ENCODE data around the gene S100PBP.

The S100PBP gene

DNA sequence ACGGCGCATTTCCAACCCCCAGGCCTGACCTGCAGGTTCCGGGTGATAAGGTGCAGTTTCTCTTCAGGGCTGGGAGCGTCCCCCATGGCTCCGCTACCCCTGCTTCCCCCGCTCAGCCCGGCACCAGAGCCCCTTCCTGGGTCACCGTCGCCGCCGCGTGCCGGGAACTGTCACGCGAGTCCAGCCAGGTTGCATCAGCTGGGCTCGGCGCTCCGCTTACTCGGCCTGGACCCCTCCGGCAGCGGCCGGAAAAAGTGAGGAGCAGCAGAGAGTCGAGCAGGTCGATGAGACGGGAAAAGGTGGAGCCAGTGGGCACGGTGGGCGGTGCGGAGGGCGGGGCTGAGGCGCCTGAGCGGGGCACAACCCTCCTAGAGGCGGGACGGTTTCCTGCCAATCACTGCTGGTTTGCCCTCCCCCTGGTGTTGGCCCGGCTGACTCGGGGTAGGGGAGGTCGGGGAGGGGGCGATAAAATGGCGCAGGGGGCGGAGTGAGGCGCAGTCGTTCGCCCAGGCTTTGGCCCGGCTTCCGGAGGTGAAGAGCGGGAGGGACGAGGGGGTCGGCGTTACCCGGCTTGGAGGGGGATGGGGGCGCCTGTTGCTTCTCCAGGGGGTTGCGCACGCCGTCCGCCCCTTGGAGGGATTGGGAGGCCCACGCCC, at the start of gene S100PBP, which contains the start of gene YARS1:
Gene S100PBP (plus strand): TSS at position 495 of the 656 bp plus-strand sequence. CDS start 8,447 bp downstream, outside the sequence.
Gene YARS1 (minus strand): TSS at position 200 of the 656 bp plus-strand sequence. CDS start 114 bp downstream, at position 86.
- H3K27ac Mint-ChIP-seq = peak within 1 kb of the TSS; percentile 98
- H3K27me3 Mint-ChIP-seq = no peaks in the 10 kb centered on the region
- H3K4me3 Mint-ChIP-seq = peak within 1 kb of the TSS; percentile 97
- peaks cover 69% of the 10 kb centered on the region for H3K4me1 Mint-ChIP-seq (ENCODE audit: low read depth)
- H3K36me3 Mint-ChIP-seq (ENCODE audit: low read depth) = peaks cover 39% of the 10 kb centered on the region
- H3K9me3 Mint-ChIP-seq = peaks cover 5% of the 10 kb centered on the region

DNA sequence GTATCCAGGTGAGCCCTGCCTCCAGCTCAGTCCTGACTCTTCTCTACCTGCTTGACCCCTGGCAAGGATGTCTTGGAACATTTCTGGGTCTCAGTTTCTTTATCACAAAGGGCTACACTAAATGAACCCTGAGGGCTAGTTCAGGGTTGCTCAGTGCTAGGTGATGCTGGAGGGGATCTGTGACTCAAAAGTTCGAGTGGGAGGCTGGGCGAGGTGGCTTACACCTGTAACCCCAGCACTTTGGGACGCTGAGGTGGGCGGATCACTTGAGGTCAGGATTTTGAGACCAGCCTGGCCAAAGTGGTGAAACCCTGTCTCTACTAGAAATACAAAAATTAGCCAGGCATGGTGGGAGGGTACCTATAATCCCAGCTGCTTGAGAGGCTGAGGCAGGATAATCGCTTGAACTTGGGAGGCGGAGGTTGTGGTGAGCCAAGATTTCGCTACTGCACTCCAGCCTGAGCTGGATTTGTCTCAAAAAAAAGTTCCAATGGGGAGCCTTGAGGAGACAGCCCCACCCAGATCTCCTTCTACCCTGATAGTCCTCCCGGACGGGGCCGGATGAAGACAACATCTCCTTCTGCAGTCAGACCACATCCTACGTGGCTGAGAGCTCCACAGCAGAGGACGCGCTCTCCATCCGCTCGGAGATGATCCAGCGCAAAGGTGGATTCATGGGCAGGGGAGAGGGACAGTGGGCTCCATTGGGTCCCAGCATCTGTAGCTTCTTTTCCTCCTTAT, 49.2 kb upstream of the S100PBP start:
- Mint-ChIP-seq H3K9me3 (no peaks in the 10 kb centered on the region), H3K36me3 (ENCODE audit: low read depth) (peaks cover 3% of the 10 kb centered on the region), H3K4me1 (ENCODE audit: low read depth) (no peaks in the 10 kb centered on the region), H3K27ac (no peak overlapping the region), H3K4me3 (no peak overlapping the region), H3K27me3 (no peaks in the 10 kb centered on the region)

DNA sequence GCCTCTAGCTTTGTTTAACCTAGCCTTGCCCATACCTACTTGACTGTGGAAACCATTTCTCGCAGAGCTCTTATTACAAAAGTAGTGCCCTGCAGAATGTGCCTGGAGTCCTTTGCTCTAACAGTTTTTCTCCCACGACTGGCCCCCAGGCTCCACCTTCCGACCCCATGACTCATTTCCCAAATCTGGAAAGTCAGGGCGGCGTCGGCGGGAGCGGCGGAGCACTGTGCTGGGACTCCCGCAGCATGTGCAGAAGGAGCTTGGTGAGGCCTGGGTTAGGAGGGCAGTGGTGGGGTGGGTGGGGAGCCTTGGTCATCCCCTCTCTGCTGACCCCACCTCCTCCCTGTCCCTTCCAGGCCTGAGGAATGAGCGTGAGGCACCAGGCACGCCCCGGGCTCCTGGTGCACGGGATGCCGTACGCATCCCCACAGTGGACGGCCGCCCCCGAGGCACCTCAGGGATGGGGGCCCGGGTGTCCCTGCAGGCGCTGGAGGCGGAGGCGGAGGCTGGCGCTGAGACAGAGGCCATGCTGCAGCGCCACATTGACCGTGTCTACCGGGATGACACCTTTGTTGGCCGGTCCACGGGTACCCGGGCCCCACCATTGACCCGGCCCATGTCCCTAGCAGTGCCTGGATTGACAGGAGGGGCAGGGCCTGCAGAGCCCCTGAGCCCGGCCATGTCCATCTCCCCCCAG, 47.8 kb upstream of the S100PBP start:
- peaks cover 11% of the 10 kb centered on the region for H3K36me3 Mint-ChIP-seq (ENCODE audit: low read depth)
- H3K4me3 Mint-ChIP-seq = no peak overlapping the region
- H3K27ac Mint-ChIP-seq = no peak overlapping the region

DNA sequence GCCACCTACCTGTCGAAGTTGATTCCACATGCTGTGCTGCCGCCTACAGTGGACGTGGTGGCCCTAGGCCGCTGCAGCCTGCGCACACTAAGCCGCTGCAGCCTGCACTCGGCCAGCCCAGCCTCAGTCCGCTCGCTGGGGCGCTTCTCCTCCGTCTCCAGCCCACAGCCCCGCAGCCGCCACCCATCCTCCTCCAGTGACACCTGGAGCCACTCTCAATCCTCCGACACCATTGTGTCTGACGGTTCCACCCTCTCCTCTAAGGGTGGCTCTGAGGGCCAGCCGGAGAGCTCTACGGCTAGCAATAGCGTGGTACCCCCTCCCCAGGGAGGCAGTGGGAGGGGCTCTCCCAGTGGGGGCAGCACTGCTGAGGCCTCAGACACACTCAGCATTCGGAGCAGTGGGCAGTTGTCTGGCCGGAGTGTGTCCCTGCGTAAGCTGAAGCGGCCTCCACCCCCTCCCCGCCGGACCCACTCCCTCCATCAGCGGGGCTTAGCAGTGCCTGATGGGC, 47.2 kb upstream of the S100PBP start:
- Mint-ChIP-seq H3K4me3 (no peak overlapping the region), H3K4me1 (ENCODE audit: low read depth) (peaks cover 4% of the 10 kb centered on the region), H3K9me3 (no peaks in the 10 kb centered on the region), H3K27ac (no peak overlapping the region), H3K27me3 (no peaks in the 10 kb centered on the region), H3K36me3 (ENCODE audit: low read depth) (peaks cover 12% of the 10 kb centered on the region)

More for the DNA sequence above, 47.8 kb upstream of the S100PBP start:
- peaks cover 4% of the 10 kb centered on the region for H3K4me1 Mint-ChIP-seq (ENCODE audit: low read depth)
- H3K9me3 Mint-ChIP-seq = no peaks in the 10 kb centered on the region
- H3K27me3 Mint-ChIP-seq = no peaks in the 10 kb centered on the region

DNA sequence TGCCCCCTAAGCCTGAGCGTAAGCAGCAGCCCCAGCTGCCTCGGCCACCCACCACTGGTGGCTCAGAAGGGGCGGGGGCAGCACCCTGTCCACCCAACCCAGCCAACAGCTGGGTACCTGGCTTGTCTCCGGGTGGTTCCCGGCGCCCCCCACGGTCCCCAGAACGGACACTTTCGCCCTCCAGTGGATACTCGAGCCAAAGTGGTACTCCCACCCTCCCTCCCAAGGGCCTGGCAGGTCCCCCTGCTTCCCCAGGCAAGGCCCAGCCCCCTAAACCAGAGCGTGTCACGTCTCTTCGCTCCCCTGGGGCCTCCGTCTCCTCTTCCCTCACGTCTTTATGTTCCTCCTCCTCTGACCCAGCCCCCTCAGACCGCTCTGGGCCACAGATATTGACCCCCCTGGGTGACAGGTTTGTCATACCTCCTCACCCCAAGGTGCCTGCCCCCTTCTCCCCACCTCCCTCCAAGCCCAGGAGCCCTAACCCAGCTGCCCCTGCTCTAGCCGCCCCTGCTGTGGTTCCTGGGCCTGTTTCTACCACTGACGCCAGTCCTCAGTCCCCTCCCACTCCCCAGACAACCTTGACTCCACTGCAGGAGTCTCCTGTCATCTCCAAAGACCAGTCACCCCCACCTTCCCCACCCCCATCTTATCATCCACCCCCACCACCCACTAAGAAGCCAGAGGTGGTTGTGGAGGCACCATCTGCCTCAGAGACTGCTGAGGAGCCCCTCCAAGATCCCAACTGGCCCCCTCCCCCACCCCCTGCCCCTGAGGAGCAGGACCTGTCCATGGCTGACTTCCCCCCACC, 46.5 kb upstream of the S100PBP start:
- Mint-ChIP-seq H3K27me3 (no peaks in the 10 kb centered on the region), H3K36me3 (ENCODE audit: low read depth) (peaks cover 19% of the 10 kb centered on the region), H3K9me3 (no peaks in the 10 kb centered on the region), H3K4me3 (no peak overlapping the region), H3K27ac (no peak overlapping the region), H3K4me1 (ENCODE audit: low read depth) (peaks cover 9% of the 10 kb centered on the region)

DNA sequence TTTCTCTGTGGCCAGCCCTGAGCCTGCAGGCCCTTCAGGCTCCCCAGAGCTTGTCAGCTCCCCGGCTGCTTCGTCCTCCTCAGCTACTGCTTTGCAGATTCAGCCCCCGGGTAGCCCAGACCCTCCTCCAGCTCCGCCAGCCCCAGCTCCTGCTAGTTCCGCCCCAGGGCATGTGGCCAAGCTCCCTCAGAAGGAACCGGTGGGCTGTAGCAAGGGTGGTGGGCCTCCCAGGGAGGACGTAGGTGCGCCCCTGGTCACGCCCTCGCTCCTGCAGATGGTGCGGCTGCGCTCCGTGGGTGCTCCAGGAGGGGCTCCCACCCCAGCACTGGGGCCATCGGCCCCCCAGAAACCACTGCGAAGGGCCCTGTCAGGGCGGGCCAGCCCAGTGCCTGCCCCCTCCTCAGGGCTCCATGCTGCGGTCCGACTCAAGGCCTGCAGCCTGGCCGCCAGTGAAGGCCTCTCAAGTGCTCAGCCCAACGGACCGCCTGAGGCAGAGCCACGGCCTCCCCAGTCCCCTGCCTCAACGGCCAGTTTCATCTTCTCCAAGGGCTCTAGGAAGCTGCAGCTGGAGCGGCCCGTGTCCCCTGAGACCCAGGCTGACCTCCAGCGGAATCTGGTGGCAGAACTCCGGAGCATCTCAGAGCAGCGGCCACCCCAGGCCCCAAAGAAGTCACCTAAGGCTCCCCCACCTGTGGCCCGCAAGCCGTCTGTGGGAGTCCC, 45.7 kb upstream of the S100PBP start:
- H3K27me3 Mint-ChIP-seq = no peaks in the 10 kb centered on the region
- peaks cover 13% of the 10 kb centered on the region for H3K4me1 Mint-ChIP-seq (ENCODE audit: low read depth)
- no peak overlapping the region for H3K27ac Mint-ChIP-seq
- no peak overlapping the region for H3K4me3 Mint-ChIP-seq
- H3K9me3 Mint-ChIP-seq = no peaks in the 10 kb centered on the region
- H3K36me3 Mint-ChIP-seq (ENCODE audit: low read depth) = peaks cover 26% of the 10 kb centered on the region

DNA sequence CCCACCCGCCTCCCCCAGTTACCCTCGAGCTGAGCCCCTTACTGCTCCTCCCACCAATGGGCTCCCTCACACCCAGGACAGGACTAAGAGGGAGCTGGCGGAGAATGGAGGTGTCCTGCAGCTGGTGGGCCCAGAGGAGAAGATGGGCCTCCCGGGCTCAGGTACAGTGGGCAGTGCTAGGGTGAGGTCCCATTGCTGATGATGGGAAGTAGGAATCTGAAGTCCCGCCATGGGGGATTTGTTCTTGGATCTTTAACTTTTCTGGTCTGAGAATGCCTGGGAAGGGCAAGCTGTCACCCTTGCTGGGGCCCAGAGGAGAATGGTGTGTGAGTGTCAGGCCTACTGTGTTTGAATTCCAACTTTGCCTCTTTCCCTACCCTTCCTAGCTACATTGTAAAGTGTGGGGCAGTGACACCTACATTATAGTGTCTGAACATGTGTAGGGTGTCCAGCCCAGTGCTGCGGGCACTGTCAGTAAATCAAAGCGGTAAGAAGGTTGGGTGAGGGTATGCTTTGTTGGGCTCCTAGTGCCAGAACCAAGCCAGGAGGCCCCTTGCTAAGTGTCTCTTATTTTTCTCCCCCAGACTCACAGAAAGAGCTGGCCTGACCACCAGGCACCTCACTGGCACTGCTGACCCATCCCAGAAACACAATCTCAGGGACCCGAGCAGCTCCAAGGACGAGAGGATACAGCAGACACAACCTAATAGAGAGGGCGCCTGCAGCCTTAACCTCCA, 45.0 kb upstream of the S100PBP start:
- Mint-ChIP-seq H3K9me3 (no peaks in the 10 kb centered on the region), H3K4me3 (no peak overlapping the region), H3K27ac (no peak overlapping the region), H3K36me3 (ENCODE audit: low read depth) (peaks cover 26% of the 10 kb centered on the region), H3K27me3 (no peaks in the 10 kb centered on the region), H3K4me1 (ENCODE audit: low read depth) (peaks cover 13% of the 10 kb centered on the region)

DNA sequence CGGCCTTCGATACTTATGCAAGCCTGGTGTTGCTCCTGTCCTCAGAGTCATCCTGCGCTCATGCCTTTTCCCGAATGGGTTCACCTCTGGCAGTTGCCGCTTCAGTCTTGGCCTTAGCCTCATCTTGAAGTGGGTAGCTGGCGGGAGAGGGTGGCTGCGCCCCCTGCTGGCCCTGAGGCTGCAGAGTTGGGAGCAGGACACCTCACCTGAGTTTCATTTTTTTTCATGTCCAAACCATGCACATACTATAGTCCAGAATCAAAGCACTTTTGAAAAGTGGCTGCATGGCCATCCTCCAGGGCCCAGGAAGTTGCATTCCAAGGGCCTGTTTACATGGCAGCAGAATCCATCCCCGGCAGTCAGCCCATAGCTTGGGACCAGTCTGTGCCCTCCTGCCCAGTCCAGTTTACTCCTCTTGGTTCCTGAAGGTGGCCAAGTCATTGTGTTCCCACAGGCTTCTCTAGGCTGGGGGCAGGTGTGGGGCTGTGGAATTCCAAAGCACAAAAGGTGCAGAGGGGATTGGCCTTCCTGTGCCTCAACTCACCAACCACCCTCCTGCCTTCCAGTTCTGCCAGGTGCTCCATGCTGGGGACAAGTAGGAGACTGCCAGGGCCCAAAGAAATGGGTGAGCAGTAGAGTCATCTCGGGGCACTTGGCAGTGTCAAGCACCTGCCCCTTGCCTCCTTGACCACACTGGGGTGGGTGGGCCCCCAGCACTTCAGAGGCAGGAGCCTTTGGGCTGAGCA, 44.3 kb upstream of the S100PBP start:
- H3K36me3 Mint-ChIP-seq (ENCODE audit: low read depth) = peaks cover 33% of the 10 kb centered on the region
- no peak overlapping the region for H3K4me3 Mint-ChIP-seq
- no peak overlapping the region for H3K27ac Mint-ChIP-seq
- H3K9me3 Mint-ChIP-seq = no peaks in the 10 kb centered on the region
- H3K4me1 Mint-ChIP-seq (ENCODE audit: low read depth) = peaks cover 13% of the 10 kb centered on the region
- no peaks in the 10 kb centered on the region for H3K27me3 Mint-ChIP-seq

DNA sequence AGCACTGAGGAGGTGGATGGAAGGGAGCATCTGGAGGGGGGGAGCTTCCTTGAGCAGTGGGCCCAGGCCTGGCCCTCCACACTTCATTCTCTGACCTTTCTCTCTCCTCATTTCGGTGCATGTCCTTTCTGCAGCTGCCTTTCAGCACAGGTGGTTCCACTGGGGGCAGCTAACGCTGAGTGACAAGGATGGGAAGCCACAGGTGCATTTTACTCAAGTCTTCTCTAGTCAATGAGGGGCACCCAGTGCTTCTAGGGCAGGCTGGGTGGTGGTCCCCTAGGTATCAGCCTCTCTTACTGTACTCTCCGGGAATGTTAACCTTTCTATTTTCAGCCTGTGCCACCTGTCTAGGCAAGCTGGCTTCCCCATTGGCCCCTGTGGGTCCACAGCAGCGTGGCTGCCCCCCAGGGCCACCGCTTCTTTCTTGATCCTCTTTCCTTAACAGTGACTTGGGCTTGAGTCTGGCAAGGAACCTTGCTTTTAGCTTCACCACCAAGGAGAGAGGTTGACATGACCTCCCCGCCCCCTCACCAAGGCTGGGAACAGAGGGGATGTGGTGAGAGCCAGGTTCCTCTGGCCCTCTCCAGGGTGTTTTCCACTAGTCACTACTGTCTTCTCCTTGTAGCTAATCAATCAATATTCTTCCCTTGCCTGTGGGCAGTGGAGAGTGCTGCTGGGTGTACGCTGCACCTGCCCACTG, 43.5 kb upstream of the S100PBP start:
- Mint-ChIP-seq H3K4me3 (no peak overlapping the region), H3K27me3 (no peaks in the 10 kb centered on the region), H3K4me1 (ENCODE audit: low read depth) (peaks cover 13% of the 10 kb centered on the region), H3K9me3 (no peaks in the 10 kb centered on the region), H3K36me3 (ENCODE audit: low read depth) (peaks cover 38% of the 10 kb centered on the region), H3K27ac (peak overlapping the region; percentile 56)

DNA sequence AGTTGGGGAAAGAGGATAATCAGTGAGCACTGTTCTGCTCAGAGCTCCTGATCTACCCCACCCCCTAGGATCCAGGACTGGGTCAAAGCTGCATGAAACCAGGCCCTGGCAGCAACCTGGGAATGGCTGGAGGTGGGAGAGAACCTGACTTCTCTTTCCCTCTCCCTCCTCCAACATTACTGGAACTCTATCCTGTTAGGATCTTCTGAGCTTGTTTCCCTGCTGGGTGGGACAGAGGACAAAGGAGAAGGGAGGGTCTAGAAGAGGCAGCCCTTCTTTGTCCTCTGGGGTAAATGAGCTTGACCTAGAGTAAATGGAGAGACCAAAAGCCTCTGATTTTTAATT, 43.0 kb upstream of the S100PBP start:
- Mint-ChIP-seq H3K4me3 (no peak overlapping the region), H3K27ac (peak overlapping the region; percentile 50), H3K27me3 (no peaks in the 10 kb centered on the region), H3K36me3 (ENCODE audit: low read depth) (peaks cover 43% of the 10 kb centered on the region), H3K9me3 (no peaks in the 10 kb centered on the region), H3K4me1 (ENCODE audit: low read depth) (peaks cover 13% of the 10 kb centered on the region)

DNA sequence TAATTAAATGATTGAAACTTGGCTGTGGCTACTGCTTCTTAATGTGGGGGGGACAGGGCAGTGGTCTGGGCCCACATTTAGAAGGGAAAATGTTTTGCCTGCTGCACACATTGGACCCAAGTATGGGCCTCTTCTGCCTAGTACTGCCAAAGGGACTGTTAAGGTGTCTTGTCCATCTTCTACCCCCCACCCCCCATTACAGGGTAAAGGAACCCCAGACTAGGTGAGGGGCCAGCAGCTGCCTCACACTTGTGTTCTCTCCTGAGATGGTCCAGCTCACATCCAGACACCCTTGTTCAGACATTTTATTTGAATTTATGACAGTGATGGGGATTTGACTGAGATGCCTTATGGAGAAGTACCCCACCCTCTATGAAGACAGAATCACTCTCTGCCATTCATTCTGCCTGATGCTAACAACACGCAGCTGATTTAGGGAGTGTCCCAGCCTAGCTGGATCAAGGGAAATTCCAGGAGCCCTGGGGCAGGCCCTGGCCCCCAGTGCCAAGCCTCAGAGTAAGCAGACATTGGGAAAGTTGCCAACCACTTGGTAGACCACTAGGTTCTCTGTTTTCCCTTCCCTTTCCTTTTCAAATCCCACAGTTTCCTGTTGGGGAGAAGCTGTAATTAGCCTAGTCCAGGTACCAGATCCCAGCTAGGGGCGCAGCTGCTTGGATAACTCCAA, 42.4 kb upstream of the S100PBP start:
- Mint-ChIP-seq H3K4me1 (ENCODE audit: low read depth) (peaks cover 13% of the 10 kb centered on the region), H3K4me3 (no peak overlapping the region), H3K9me3 (no peaks in the 10 kb centered on the region), H3K27ac (peak overlapping the region; percentile 34), H3K36me3 (ENCODE audit: low read depth) (peaks cover 50% of the 10 kb centered on the region), H3K27me3 (no peaks in the 10 kb centered on the region)
